DMS114 treated with DMSO at 0.1 percent for 48 hours (cell line): Measurements from ENCODE around the gene WDR5.

Experiments
- DNase-seq: peaks from one replicate; lab custom pipeline; 2025; ENCODE audit not compliant: unreplicated experiment; lab: John Stamatoyannopoulos, UW

WDR5 gene

DNA sequence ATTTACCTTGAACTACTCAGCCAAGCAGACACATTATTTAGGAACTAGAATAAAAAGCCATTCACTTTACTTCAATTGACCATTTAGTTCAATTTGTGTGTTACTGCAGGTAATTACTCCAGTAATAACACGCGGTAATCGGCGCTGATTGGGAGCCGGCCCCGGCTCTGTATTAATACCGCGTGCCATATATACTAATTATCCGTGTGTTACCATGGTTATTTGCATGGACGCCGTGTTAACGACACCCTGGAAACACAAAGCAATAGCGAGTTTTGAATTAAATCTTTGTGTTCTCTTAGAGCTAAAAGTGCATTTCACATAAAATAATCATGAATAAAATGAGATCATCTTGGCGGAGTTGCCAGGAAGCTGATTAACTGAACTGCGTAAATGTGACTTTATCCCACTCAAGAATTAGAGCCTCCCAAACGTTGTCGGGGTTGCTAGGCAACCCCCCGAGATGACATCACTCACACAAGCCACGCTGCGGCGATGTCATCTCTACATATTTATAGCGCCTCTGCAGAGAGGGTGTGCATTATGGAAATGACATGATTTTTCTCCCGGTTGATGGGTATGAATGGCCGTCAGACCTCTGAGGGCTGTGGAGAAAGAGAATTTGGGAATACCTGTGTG lies 69.9 kb downstream of the WDR5 start:
- no peak for DNase-seq

DNA sequence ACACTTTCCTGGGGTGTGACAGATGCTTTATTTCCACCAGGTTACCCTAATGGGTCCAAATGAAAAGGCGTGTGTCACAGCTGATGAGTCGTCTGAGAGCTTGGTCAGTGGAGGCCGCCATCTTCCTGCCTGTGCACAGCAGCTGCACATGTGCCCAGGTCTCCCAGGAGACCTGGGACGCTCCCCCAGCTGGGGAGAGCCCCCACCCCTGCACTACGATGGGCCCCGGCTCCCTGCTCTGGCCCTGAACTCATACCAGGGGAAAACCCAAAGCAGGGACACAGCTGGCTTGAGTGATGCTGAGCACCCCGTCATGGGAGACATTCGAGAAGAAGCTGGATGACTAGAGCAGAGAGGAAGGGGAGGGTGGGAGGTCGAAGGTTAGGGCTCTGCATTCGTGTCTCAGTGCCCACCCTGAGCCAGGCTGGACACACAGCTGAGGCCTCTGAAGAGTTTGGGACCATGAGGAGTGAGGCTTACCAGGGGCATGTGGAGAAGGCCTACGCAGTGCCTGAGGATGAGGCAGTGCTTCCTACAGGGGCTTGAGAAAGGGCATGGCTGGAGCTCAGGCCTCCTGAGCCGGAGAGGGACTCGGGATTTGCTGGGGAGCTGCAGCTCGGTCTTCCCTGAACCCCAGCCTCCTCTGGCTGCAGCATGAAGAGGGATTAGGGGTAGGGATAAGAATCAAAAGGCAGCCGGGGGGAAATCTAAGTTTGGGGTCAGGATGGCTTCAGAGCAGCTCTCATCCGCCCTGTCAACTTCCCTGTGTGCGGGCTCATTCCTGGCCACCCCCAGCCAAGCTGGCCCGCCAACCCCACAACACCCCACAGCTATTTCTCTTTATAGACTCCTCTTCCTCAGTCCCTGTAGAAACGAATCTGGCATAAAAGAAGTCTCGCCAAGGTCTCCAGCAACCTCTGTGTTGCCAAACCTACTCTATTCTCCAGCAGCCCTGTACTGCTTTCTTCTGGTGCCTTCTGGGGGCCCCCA lies 70.7 kb downstream of the WDR5 start:
- DNase-seq: no peak

DNA sequence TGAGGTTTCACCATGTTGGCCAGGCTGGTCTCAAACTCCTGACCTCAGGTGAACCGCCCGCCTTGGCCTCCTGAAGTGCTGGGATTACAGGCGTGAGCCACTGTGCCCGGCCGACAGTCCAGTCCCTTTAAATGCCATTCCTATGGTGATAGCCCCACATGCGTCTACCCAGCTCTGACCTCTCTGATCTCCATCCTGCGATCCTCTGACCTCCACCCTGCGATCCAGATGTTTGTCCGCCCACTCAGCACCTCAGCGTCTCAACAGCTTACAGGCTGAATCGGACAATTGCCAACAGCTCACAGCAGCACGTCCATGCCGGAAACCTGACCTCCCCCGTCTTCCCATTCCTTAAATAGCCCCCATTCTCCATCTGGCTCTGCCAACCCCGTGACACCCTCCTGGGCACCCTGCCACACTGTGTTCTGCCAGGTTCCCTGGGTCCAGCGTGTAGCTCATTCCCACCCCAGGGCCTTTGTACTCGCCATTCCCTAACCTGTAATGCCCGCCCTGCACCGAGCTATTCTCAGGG lies 72.5 kb downstream of the WDR5 start:
- no peak for DNase-seq

DNA sequence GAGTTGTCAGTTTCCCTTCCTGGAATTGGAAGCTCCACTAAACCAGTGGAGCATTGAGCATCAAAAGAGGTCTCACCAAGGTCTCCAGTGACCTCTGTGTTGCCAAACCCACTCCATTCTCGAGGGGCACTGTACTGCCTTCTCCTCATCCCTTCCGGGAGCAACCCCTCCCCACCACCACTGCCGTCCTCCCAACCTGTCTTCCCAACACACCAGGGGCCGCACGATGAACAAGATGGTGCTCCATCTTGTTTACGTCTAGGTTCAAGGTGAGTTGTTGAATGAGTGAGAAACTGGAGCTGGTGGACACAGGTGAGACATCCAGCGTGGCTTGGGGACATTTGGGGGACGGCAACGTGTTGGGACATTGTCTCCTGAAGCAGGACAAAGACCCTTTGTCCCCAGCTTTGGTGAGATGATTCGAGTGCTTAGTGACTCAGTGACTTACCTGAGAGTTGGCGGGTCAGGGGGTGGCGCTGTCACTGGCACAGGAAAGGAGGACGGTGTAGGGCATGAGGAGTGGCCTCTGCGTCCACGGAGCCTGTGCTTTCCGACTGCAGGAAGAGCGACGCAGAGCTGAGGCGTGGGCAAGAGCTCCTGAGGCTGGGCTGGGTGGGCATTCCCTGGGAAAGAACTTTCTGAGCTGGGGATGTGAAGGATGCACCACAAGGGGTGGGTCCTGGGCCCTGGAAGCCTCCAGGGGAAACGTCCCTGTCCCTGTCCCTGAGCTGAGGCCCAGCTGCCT lies 73.3 kb downstream of the WDR5 start:
- no peak for DNase-seq
